A204.1 (cell line): Measurements from ENCODE around the gene DIP2C.

Source experiments
- FAIRE-seq: peaks from 2 replicates; lab custom pipeline; 2012; peaks lifted over from hg19 to GRCh38; lab: Jason Lieb, UNC

The DIP2C gene

GRCh38 chr10:511101-511848, 178.2 kb downstream of the DIP2C start:
- peak; percentile 85 for FAIRE-seq

- FAIRE-seq, result no peak
Measured at GRCh38 chr10:510415-510881, 179.0 kb downstream of the DIP2C start.

DNA sequence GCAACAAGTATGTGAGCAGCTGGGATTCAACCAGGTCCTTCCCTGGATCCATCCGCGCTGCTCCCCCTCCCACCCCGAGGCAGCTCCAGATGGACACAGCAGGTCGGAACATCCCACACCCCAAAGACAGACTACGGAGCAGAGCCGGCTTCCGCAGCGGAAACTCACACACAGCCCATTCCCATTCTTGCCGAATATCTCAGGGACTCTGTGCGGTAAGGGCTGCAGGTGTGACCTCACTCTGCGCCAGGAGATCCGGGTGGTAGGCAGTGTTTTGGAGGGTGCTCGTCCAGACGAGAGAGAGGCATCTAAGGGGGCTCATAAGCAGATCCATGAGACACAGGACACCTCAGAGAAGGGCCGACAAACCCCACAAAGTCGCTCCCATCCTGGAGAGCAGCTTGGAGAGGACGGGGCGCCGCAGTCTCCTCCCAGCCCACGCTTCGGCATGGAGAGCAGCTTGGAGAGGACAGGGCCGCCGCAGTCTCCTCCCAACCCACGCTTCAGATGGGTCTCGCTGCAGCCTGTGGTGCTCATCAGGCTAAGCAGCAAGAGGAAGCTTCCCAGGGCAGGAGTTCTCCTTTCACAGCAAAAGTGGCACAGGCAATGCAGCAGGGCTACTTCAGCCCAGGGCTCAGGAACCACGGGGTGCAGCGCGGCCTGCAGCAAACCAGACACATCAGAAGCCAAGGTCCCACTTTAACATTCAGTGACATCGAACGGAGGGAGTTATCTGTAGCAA, 179.9 kb downstream of the DIP2C start:
- FAIRE-seq, result no peak

DNA sequence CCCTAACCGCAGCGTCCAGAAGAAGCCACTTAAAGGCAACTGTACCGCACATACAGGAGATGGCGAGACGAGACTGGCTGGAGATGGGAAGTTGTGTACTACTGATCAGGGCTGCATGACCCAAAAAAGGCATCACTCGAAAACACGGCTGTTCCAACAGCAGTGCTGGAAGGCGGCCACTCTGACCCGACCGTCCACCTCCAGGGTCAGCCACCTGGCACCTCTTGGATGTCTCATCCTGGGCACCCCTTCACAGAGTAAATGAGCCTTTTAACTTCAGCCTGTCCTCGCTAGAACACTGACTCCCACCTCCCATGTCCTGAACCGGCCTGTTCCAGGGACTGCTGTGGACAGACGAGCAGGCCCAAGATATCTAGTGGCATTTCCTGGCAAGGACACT, 180.7 kb downstream of the DIP2C start:
- no peak for FAIRE-seq

DNA sequence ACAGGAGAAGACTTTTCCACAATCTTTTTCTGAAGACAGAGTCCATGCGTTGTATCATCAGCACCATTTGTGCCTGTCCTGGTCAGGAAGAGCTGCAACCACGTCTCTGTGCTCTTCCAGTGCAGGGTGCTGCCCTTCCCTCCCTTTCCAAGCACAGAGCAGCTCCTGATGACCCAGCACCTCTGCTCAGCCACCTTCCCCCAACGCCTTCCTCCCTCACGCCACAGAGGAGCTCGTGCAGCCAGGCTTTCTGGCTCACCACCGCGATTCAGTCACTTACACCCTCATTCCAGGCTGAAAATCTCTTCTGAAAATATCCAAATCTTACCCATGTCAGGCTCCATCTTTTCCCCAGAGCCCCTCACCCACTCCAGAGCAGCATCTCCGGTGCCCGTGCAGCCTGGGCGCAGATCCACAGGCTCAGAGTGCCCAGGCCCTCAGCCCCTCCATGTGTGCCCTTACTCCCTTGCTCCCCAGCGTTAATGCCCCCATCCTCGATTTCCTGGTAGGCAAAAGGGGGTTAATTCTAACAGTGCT, 181.5 kb downstream of the DIP2C start:
- FAIRE-seq, result no peak

DNA sequence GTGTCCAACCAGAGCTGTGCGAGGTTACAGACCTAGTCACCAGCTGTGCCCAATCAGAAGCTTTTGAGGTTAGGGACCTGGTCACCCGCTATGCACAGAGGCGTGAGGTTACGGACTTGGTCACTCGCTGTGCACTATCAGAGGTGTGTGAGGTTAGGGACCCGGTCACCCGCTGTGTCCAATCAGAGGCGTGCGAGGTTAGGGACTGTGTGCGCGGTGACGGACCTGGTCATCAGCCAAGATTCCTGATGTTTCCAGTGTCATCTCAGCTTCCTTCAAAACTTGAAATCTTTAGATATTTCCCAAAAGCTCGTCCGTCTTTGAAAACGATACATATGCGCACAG, 182.1 kb downstream of the DIP2C start:
- FAIRE-seq, result no peak

DNA sequence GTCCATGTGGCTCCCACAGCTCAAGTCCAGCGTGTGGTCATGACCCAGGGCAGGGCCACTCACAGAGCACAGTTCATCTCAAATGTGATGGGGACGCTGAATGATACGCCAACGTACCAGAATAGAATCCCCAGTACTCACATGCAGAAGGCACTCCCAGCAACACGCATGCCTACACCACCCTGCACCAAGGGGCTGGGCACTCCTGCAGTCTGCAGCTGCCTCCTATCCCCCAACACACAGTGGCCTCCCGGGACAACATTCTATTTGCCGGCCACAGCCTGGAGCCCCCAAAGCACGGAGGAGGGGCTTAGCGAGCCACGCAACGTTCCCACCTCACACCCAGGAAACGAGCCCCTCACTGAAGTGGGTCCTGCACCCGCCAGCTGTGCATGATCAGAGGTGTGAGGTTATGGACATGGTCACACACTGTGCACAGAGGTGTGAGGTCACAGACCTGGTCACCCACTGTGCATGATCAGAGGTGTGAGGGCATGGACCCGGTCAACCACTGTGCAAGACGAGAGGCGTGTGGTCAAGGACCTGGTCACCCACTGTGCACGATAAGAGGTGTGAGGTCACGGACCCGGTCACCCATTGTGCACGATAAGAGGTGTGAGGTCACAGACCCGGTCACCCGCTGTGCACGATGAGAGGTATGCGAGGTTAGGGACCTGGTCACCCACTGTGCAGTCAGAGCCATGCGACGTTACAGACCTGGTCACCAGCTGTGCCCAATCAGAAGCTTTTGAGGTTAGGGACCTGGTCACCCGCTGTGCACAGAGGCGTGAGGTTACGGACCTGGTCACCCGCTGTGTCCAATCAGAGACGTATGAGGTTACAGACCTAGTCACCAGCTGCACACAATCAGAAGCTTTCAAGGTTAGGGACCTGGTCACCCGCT, 182.8 kb downstream of the DIP2C start:
- no peak for FAIRE-seq

- FAIRE-seq, result no peak
Measured at GRCh38 chr10:505419-505818, 184.0 kb downstream of the DIP2C start.

DNA sequence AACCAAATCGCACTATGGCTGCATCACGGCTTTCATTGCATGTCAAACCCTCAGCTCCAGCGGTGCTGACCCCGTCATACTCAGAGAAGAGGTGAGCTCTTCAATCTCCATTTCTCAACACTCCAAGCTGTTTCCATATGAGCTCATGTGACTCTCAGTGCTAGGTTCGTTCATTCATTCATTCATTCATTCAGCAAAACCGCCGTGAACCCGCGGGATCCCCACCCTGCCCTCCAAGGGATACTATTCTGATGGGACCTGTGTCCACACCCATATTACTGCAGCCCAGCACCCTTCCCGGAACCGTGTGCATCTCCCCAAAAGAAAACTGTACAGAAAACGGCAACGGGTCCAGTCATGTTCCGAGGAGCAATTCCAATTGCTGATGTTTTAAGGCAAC, 184.7 kb downstream of the DIP2C start:
- FAIRE-seq, result no peak

DNA sequence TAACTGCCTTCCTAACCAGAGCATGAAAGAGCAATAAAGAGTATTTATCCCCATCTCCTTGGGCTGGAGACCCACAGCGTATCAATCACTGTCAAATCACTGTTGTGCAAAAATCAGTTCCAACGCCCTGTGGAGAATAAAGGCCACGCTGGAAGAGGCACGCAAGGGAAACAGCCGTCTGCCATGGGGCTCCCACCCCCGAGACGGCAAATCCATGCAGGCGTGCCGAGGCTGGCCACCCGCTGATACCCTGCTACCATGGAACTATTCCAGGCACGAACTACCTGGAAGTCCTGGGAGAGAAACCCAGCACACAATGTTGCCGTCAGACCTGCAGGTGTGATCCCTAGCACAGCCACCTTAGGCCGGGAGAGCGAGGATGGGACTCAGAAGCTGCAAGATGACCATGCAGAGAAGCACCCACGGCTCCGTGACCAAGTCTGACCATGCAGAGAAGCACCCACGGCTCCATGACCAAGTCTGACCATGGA, 185.3 kb downstream of the DIP2C start:
- FAIRE-seq, result no peak

- FAIRE-seq, result no peak
Measured at GRCh38 chr10:501596-501995, 187.9 kb downstream of the DIP2C start.

- no peak for FAIRE-seq
Measured at GRCh38 chr10:500876-501275, 188.6 kb downstream of the DIP2C start.

DNA sequence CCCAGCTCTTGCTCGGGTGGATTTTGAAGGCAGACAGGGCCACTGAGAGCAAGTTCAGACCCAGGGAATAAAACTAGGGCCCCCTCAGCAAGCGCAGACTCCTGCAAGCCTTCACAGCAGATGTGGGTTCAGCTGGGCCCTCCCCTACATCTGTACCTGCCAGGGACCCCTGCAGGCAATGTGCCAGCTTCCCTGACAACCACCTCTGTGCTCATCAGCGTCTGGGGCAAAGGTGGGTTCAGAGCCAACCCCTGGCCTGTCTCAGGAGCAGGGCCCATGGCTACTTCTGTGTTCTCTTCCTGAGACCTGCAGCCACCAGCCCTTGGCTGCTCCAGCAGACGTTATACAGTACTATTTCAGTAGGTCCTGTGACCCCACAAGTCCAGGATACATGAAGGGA, 189.5 kb downstream of the DIP2C start:
- no peak for FAIRE-seq

- FAIRE-seq, result no peak
Measured at GRCh38 chr10:498760-499435, 190.6 kb downstream of the DIP2C start.

DNA sequence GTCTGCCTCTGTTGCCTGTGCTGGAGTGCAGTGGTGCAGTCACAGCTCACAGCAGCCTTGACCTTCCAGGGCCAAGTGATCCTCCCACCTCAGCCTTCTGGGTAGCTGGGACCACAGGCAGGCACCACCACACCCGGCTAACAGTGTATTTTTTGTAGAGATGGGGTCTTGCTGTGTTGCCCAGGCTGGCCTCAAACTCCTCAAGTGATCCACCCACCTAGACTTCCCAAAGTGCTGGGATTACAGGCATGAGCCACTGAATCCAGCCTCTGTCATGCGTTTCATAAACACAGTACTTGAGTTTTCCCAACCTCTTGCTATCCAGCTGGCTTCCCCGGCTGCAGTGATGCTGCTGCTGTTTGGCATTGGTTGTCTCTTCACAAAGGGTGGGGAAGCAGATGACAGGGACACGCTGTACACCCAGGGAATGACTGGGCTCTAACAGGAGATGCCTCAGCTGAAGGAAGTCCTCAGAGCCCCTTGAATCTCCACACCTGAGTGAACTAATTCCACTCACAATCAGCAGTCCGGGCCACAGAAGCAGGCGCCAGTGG, 191.5 kb downstream of the DIP2C start:
- no peak for FAIRE-seq

DNA sequence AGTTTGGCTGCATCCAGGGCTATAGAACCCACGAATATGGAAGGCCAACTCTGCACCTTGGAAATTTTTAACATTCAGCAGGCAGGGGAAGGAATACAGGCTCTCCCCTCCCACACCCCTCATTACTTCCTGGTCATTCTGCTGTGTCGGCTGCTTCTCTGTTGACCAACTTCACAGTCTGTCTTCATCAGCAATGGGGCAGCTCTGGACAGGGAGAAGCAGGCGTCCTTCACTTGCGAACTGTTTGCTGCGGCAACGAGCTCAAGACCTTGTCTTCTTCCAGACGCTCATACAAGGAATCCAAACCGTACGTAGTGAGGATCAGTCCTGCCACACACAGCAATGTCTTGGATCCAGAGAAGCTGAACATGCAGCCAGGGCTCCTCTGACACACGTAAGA, 192.2 kb downstream of the DIP2C start:
- FAIRE-seq, result no peak

- no peak for FAIRE-seq
Measured at GRCh38 chr10:494556-494955, 194.9 kb downstream of the DIP2C start.

DNA sequence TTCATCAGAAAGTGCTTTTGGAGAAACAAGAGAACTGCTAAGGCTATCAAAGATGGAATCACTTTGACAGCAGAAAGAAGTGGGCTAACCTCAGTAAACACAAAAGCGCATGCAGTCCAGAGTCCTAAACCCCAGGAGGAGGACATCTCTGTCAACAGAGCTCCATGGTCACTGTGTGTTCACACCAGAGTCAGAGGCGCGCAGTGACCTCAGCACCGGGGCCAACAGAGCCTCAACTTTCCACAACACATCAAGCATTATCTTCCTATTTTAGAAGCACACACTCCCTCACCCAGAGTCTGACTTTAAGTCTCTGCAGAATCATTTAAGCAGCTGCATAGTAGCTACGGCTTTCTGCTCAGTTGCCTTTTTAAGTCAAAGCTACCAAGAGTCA, 195.3 kb downstream of the DIP2C start:
- no peak for FAIRE-seq

DNA sequence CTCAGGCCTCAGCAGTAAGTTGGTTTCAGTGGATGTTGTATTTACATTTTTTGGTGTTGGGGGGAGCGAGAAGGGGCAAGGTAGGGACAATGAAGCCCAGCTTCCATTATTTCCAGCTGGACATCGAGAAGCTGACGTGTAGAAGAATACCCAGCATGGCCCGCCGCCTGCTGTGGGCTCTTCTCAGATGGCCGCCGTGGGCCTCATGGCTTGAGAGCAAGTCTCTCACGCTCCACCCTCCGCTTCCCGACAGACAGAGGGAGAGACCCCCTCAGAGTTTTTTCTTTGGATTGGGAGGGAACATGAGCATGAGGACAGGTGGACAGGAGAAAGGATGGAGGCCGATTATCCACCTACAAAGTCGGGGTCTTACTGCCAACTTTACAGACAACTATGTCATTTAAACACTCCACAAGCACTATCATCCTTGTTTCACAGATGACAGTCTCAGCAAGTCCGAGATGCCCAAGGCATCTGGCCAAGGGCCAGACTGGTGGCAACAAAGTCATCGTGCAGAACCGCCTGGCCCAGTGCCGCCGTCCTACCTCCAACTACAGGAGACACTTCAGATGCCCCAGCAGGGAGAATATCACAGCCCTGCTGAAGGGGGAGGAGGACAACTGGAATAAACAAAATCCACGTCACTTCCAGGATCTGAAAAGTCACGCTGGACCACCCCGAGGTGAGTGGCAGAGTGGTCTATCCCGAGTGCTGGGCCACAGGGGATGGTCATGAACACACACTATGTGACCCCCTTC, 195.9 kb downstream of the DIP2C start:
- FAIRE-seq, result no peak

- no peak for FAIRE-seq
Measured at GRCh38 chr10:492836-493235, 196.6 kb downstream of the DIP2C start.
